GM21529 (cell line): Measurements from ENCODE around the gene FHOD3.
"Not testable (repeated sequence)": the region's sequence is repeated elsewhere in the genome, so short reads cannot be mapped to it uniquely, and the experiment has no call there.

Experiments
- ATAC-seq: cut with Tn5 transposase; IDR thresholded peaks from one replicate; pipeline ENCODE4 v1.9.1; 2021; ENCODE audit not compliant: unreplicated experiment

Gene FHOD3

DNA sequence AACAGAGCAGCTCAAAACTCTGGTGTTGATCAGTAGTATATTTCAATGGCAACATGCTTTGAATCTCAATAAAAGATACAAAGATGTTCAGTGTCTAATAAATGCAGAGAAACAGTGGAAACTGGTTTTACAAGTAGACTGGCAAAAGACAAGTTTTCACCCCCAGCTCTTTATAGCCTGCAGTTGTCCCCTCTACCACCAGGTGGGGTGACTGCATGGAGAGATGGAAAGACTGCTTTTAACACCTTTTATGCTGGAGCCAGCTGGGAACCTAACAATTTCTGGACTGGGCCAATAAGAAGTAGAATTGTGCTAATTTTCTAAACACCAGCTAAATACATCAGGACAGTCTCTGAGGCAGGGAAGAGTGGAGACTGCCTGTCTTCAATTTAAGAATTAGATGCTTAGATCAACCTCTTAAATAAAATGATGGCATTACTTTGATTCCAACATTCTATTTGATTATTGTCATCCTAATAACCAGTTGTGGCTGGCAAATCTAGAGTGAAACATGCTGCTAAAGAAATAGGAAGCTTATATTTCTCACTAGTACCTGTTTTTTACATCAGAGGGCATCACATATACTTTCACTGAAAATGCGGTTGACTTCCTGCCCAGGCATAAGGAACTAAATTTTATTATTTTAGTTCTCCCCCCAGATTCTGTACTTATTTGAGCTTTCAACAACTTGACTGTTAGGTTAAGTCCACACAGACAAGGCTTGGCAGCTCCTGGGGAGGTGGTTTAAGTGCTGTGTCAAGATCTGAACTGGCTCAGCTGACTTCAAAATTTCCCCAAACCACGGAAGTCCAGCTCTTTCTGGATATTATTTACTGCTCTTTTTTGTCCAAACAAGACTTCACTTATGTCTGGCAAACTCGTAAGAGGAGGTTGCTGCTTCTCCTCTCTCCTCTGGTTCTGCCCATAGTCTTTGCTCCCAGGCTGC is 390.8 kb downstream of the FHOD3 start:
- no peak for ATAC-seq

DNA sequence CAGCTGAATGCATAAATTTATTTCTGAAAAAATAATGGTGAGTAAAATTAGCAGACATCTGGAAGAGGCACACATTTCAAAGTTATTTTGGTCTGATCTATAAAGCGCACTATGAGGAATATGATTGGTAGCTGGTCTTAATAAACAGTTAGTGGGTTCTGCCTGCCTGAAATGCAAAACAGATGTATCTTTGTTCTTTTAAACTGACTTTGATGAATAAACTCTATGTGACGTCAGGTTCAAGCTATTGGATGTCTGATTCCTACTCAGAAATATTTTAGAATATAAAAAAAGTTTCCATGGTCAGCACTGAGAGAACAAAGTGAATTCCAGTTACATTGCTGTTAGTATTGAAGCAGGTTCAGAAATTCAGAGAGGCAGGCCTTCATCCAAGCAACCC is 394.9 kb downstream of the FHOD3 start:
- ATAC-seq = no peak

DNA sequence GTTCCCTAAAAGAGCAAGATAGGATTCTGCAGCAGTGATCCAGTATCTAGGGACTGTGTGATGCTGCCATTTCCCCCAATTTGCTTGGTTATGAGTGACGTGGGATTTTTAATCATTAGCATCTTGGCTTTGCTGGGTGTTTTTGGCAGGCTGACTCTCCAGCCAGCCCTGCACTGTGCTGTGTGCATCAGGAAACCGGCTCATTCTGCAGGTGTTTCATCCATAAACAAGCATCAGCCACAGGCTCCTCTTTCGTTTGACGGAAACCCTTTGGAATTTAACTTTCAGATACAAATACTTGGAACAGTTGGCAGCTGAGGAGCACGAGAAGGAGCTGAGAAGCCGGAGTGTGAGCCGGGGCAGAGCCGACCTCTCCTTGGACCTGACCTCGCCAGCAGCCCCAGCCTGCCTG is 395.4 kb downstream of the FHOD3 start:
- ATAC-seq = no peak

DNA sequence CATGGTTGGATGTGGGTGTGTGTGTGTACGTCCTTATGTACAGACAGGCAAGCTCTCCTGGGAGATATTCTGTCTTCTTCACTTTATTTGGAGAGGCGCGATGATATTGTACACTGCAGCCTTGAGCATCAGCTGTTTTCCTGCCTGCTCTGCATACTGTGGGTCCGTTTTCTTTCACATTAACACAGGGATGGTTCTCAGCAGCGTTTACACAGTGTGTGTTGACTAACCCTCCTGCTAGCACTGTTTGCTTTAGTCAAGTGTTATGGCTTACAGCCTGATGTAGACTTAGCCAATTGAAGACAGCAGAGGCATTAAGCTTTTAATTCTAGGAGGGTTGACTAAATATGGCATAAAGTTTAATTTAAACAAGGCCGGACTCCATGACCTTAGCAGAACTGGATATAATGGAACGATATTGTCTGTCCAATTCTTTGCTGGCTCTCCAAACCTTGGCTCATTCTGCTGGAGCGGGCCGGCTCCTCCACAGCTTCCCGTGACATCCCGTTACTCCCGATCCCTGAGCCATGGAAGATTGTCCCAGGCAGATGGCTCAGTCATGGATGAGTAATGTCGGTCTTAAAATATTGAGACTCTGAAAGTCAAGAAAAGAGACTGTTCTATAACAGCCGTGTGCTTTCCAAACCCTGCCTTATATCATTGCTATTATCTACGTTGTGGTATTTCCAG is 396.6 kb downstream of the FHOD3 start:
- ATAC-seq = no peak

DNA sequence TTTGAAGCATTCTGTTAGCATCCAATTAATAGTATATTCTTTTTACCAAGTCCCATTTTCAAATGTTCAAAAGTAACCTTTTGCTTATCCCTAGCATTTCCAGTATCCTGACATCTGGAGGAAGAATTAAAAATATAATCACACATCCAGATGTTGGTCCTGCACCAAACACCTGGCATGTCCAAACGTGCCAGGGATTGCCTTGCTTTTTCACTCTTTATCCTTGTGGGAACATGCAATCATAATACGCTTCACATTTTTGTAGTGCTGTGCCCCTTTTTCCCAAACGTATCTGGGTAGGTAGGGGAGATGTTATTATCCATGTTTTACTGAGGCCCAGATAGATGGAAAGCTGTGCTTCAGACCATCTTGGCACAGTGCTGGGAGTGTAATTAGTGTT is 398.3 kb downstream of the FHOD3 start:
- no peak for ATAC-seq

DNA sequence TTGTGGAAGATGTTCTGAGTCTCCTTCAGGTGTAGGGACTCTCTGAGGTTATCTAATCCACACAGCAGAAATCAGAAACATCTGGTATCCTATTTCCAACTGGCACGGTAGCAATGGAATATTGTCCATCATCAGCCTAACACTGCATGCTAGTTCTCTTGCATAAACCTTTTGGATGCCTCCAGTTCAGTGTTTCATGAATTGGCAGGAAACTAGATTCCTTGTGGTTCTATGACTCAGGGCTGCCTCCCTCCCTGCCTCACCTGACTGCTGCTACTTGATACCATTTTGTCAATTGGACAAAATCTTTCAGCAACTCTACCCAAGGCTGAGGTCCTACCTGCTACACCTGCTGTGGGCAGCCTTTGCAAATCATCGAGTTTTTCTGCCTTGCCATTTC is 400.4 kb downstream of the FHOD3 start:
- ATAC-seq = no peak

DNA sequence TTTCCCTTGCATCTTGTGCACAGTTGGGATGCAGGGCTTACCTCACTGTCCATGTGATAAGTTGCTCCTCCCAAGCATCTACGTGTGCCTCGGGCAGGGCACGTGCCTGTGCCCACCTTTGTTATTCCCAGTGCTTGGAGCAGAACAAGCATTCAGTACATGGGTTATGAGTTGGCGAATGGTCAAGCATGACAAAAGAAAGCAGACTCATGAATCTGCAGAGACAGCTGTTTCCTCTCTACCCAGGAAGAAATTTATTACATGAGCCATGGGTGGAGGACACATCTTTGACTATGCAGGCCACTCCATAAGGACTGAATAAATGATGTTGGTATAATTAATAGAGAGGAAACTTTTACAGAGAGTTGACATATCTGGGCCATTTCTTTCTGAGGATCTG is 403.4 kb downstream of the FHOD3 start:
- no peak for ATAC-seq

DNA sequence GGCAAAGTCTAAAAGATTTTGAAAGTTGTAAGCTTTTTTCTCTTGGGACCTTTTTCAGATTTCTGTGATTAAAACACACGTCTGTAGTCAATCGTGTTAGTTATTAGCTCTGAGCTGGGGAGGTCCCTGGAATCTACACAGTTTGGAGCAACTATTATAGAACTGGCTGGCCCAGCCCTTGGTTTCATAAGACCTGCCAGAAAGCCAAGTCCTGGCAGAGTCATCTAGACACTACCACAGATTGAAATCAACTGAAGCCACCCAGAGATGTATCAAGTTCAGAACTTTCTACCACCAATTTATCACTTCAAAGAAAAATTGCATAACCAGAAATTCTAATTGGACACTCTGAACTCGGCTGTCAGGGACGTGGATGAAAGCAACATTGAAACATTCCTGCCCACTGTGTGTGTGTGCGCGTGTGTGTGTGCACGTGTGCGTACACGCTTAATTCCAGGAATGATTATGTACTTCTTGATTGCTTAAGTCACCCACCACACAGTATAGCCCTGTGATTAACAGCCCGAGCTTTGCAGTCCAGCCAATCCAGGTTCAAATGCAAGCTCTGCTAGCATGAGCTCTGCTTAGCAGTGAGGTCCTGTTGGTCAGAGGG is 405.0 kb downstream of the FHOD3 start:
- no peak for ATAC-seq

DNA sequence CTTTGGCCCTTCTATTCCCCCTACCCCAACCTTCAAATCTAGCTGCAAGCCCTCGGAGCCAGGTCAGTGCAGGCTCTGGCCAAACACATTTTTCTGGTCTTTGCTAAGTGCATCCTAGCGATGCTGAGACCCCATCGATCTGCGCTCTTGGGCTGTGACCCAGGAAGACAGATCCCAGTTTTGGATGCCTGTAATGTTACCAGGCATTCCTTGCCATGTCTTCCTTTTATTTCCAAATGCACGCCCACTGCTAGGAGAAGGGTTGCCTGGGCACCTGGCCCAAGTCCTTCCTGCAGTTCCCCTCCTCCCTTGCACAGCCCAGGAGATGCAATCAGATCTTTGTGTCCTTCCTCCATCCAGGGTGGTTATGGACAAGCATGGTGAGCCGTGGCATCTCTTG is 406.6 kb downstream of the FHOD3 start:
- no peak for ATAC-seq

DNA sequence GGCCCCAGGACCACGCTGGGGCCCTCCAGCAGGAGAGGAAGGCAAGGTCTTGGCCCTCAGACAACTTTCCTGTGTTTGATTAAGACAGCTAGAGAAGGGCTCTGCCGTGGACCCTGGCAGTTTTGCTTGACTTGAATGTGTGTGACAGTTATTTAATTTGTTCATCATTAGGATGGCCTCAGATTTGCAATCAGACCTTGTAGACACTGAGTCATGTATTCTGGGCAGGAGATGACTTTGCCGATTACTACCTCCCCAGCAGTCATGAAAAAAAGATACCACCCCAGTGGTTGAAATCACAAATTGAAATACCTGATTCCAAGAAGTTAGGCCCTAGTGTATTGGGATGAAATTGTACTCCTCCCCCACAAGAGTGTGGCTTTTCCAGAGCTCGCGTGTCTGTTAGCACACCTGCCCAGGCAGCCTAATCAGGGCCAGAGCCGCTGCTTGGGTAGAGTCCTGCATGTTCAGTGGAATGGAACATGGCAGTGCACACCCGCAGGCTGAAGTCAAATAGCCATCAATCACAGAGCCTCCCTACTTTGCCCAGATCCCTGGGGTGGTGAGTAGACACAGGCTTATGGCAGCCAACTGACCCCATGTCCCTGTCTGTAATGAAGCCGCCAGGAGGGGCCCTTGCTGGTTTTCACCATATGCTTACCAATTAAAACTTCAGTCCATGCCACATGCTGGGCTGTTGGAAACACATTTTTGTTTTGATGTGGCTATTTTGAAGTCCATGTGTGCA is 408.8 kb downstream of the FHOD3 start:
- no peak for ATAC-seq

DNA sequence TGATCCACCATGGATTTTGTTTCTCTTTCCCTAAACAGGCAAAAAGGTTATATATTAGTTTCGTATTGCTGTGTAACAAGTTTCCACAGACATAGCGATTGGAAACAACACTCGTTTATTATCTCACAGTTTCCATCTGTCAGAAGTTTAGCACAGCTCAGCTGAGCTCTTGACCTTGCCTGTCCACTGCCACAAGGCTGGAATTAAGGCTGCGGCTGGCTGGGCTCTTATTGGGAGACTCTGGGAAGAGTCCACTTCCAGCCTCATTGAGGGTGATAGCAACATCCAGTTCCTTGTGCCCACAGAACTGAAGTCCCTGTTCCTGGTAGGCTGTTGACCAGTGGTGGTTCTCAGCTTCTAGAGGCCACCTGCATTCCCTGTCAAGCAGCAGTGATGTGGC is 410.9 kb downstream of the FHOD3 start:
- ATAC-seq = no peak

DNA sequence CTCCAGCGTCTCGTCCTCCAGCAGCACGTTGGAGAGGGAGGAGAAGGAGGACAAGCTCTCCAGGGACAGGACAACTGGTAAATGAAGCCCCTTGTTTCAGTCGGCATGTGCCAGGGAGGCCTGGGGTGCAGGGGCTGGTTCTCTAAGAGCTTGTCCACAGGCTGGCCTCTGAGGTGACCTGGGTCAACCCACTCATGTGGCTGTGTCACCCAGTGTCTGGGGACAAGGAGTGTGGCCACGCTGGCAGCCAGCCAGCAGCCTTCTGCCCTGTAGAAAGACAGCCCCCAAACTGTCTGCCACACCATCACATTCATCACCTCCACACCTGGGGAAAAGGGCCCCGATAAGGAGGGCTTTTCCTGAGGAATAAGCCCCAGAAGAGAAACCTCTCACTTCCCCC is 411.8 kb downstream of the FHOD3 start:
- no peak for ATAC-seq

DNA sequence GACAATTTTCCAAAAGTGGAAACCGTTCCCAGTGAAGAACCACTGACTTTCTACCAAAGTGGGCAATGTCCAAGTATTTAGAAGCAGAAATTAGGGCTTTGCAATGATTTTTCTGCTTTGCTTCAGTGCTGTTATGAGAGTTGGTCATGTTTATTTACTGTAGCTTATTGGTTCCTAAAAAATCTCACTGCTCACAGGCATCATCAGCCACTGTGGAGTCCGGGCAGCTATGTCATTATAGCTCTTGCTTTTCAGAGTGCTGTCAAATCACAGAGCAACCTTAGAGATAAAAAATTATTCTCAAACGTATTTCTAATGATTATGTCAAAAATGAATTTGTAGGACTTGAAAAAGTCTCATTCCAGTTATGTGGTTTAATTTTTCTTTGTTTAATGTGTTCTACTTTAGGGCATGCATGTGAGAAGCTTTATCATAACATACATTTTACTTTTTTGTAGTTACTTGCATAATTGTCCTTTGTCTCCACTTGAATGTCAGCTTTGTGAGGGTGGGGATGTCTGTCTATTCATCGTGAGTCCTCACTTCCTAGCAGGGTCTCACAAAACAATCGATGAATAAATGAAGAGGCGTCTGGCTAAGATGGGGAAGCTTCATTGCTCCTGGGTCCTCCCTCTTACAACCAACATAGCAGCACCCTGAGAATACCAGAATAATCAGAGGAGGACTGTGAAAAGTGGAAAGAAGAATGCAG is 413.7 kb downstream of the FHOD3 start:
- no peak for ATAC-seq

DNA sequence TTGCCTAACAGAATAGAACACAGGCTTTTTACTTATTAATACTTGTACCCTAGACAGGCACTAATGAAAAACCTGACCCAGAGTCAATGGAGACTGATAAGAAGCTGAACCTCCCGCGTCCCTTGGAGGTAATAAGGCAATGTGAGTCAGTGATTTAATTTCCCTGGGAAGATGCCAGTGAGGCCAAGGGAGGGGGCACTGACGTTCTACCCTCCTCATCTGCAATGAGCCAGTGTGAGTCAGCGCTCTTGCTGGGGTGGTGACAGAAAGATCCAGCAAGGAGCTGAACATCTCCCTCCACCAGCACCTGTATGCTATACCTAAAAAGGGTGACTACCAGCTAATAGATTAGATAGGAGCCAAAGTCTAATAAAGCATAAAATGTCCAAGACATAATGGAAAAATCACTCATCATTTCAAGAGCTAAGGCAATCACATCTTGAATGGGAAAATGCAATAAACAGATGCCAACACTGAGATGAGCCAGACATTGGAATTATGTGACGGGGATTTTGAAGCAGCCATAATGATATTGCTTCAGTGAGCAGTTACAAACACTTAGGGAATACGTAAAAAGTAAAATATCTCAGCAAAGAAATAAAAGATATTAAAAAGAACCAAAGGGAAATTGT is 414.4 kb downstream of the FHOD3 start:
- no peak for ATAC-seq

DNA sequence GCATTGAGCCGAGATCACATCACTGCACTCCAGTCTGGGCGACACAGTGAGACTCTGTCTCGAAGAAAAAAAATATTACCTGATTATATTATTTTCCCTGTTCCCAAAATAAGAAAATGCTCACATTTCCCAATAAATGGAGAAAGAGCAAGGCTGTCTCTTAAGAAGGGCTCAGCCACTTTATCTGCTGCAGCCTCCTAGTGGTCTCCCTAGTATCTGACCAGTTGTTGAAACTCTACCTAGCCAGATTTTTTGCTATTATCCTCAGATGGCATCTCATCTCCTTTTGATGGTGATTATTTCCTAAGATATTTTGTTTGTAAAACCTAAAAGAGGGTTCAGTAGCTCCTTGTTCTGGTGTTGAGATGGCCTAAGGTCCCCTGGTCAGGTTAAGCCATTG is 417.0 kb downstream of the FHOD3 start:
- no peak for ATAC-seq

DNA sequence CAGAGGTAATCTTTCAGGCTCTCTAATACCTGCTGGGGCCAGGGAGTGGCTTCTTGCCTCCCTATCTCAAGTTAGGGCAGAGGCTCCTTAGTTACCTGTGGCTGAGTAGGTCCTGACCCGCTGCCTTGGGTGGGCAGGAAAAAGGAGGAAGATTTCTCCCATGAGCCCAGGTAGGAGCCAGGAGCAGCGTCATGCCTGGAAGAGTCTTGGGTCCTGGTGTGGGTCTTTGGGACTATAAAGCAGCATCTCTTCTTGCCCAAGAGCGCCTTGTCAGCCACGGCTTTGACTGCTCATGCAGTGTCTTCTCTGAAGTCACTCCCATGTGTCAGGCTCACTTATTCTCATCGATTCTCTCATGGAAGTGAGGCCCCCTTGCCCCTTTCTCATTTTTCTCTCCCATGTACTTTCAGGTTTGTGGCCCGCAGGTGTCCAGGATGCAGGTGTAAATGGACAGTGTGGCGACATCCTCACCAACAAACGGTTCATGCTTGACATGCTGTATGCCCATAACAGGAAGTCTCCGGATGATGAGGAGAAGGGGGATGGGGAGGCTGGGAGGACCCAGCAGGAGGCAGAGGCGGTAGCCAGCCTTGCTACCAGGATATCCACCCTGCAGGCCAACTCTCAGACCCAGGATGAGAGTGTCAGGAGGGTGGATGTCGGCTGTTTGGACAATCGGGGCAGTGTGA is 420.1 kb downstream of the FHOD3 start:
- ATAC-seq = no peak

DNA sequence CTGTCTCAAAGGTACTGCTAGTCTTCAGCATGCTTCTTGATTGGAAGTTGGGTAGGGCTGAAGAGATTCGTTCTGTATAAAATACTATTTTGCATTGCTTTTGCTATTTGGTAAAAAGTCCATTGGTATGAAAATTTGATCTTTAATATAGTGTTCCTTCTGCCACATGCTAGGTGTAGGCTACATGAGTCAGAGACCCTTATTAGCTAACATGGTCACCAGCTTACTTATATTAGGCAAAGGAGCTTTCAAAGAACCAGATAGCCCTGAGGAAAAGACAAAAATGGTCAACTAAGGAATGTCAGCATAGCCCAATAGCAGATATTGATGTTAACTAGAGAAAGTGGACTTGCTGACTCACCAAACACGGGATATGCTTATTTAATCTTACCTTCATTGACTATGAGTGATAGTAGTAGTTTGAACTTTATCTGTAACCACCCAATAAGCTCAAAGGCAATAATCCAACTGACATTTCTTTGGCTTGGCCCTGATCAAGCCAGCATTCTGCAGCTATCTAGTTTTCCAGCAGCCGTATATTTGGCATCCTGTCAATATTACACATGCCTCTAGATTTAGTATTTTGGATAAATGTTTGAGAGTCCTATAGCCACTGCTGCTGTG is 421.3 kb downstream of the FHOD3 start:
- no peak for ATAC-seq

DNA sequence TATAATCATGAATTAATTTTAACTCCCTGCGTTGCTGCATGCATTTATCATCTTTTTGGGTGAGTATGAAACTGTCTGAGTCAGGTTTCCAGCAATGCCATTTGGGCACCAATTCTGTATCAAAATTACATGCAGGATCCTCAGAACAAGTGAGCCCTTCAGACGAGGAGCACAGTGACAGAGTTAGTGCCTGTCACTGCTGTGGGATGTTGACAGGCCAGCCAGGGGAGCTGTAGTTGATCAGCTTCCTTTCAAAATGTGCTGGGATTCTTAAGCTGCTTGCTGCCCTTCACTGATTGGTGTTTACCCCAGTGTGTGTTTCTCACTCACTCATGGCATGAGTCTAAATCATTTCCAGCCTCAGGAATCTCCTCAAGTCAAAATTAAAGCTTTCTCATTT is 422.1 kb downstream of the FHOD3 start:
- ATAC-seq = no peak

DNA sequence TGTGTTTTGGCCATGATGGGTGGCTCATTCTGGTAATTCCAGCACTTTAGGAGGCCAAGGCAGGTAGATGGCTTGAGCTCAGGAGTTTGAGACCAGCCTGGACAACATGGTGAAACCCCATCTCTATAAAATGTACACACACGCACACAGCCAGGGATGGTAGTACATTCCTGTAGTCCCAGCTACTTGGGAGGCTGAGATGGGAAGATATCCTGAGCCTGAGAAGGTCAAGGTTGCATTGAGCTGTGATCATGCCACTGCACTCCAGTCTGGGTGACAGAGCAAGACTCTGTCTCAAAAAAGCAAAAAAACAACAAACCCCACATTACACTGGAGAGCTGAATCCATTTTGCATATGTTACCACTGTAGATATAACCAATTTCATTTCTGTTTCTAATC is 423.8 kb downstream of the FHOD3 start:
- ATAC-seq = not testable (repeated sequence)
